HUES48 (cell line): ENCODE data around the gene ONECUT2.
"Not testable (repeated sequence)": the region's sequence is repeated elsewhere in the genome, so short reads cannot be mapped to it uniquely, and the experiment has no call there.

Source experiments
- H3K27ac ChIP-seq: one replicate; pipeline ENCODE4 v1.7.0; 2013; ENCODE audit warnings: low read depth, low read length, inconsistent platforms
- H3K27me3 ChIP-seq: 2 replicates; pipeline ENCODE4 v1.6.1; 2013; ENCODE audit warnings: mild to moderate bottlenecking, low read length; ENCODE audit not compliant: control insufficient read depth, insufficient read depth
- H3K36me3 ChIP-seq: 2 replicates; pipeline ENCODE4 v1.6.1; 2013; ENCODE audit warnings: low read length; ENCODE audit not compliant: control insufficient read depth, insufficient read depth
- H3K4me1 ChIP-seq: 2 replicates; pipeline ENCODE4 v1.6.1; 2013; ENCODE audit warnings: mild to moderate bottlenecking, low read length; ENCODE audit not compliant: control insufficient read depth, insufficient read depth
- H3K4me3 ChIP-seq: 2 replicates; pipeline ENCODE4 v1.5.1; 2013; ENCODE audit warnings: mild to moderate bottlenecking, low read depth, low read length
- H3K9ac ChIP-seq: 2 replicates; pipeline ENCODE4 v1.6.1; 2013; ENCODE audit warnings: mild to moderate bottlenecking, low read depth, low read length, moderate library complexity
- H3K9me3 ChIP-seq: 2 replicates; pipeline ENCODE4 v1.6.1; 2013; ENCODE audit warnings: low read length; ENCODE audit not compliant: control insufficient read depth, insufficient read depth

Gene ONECUT2

GRCh38 chr18:57434536-57435494 is at the start of gene ONECUT2:
Gene ONECUT2 (plus strand): TSS chr18:57435374. CDS start chr18:57435717, 343 bp downstream.
- Histone ChIP-seq H3K27me3 (peaks cover 93% of the 10 kb centered on the region), H3K4me3 (peak within 1 kb of the TSS; percentile 76), H3K9me3 (no peaks in the 10 kb centered on the region), H3K4me1 (peaks cover 73% of the 10 kb centered on the region), H3K27ac (no peak within 1 kb of the TSS), H3K36me3 (no peaks in the 10 kb centered on the region), H3K9ac (no peak within 1 kb of the TSS)

- Histone ChIP-seq H3K36me3 (no peaks in the 10 kb centered on the region), H3K9me3 (no peaks in the 10 kb centered on the region), H3K27ac (no peak overlapping the region), H3K27me3 (no peaks in the 10 kb centered on the region), H3K9ac (no peak overlapping the region), H3K4me3 (no peak overlapping the region), H3K4me1 (peaks cover 6% of the 10 kb centered on the region; the same call in 1 of the 2 replicates)
Observed at GRCh38 chr18:57389271-57389670, 45.9 kb upstream of the ONECUT2 start.

GRCh38 chr18:57390044-57390443 is 45.1 kb upstream of the ONECUT2 start:
- Histone ChIP-seq H3K27ac (no peak overlapping the region), H3K4me3 (no peak overlapping the region), H3K4me1 (no peaks in the 10 kb centered on the region), H3K36me3 (no peaks in the 10 kb centered on the region), H3K27me3 (no peaks in the 10 kb centered on the region), H3K9ac (no peak overlapping the region), H3K9me3 (no peaks in the 10 kb centered on the region)

GRCh38 chr18:57394749-57395148 is 40.4 kb upstream of the ONECUT2 start:
- not testable (repeated sequence) for H3K36me3 ChIP-seq, H3K27ac ChIP-seq, H3K4me1 ChIP-seq, H3K4me3 ChIP-seq, H3K9me3 ChIP-seq, H3K27me3 ChIP-seq, H3K9ac ChIP-seq

GRCh38 chr18:57396831-57397230 is 38.3 kb upstream of the ONECUT2 start:
- H3K36me3 ChIP-seq, H3K9me3 ChIP-seq, H3K4me1 ChIP-seq, H3K27ac ChIP-seq, H3K27me3 ChIP-seq, H3K4me3 ChIP-seq, H3K9ac ChIP-seq: not testable (repeated sequence)

- Histone ChIP-seq H3K9ac (no peak overlapping the region), H3K36me3 (no peaks in the 10 kb centered on the region), H3K9me3 (no peaks in the 10 kb centered on the region), H3K27me3 (0 out of 2 replicates have a peak, but pooled peaks cover 4% of the 10 kb centered on the region), H3K27ac (no peak overlapping the region), H3K4me1 (no peaks in the 10 kb centered on the region), H3K4me3 (no peak overlapping the region)
Observed at GRCh38 chr18:57397440-57398132, 37.6 kb upstream of the ONECUT2 start.

- Histone ChIP-seq H3K9ac (no peak overlapping the region), H3K27ac (no peak overlapping the region), H3K4me3 (no peak overlapping the region), H3K4me1 (no peaks in the 10 kb centered on the region), H3K36me3 (no peaks in the 10 kb centered on the region), H3K27me3 (peaks cover 4% of the 10 kb centered on the region; the same call in 1 of the 2 replicates), H3K9me3 (no peaks in the 10 kb centered on the region)
Observed at GRCh38 chr18:57404345-57404744, 30.8 kb upstream of the ONECUT2 start.

- H3K27me3 ChIP-seq, result no peaks in the 10 kb centered on the region; the same call in 1 of the 2 replicates
- H3K27ac ChIP-seq, result no peak overlapping the region
- H3K4me3 ChIP-seq, result no peak overlapping the region
- H3K9ac ChIP-seq, result no peak overlapping the region
- H3K9me3 ChIP-seq, result no peaks in the 10 kb centered on the region
- no peaks in the 10 kb centered on the region for H3K36me3 ChIP-seq
- no peaks in the 10 kb centered on the region for H3K4me1 ChIP-seq
Observed at GRCh38 chr18:57409650-57410049, 25.5 kb upstream of the ONECUT2 start.

- Histone ChIP-seq H3K36me3 (no peaks in the 10 kb centered on the region), H3K9ac (no peak overlapping the region), H3K27ac (no peak overlapping the region), H3K27me3 (no peaks in the 10 kb centered on the region; the same call in 1 of the 2 replicates), H3K4me3 (no peak overlapping the region), H3K9me3 (no peaks in the 10 kb centered on the region), H3K4me1 (no peaks in the 10 kb centered on the region)
Observed at GRCh38 chr18:57410749-57411148, 24.4 kb upstream of the ONECUT2 start.

- no peaks in the 10 kb centered on the region for H3K4me1 ChIP-seq
- no peaks in the 10 kb centered on the region for H3K27me3 ChIP-seq
- no peak overlapping the region for H3K4me3 ChIP-seq
- no peaks in the 10 kb centered on the region for H3K36me3 ChIP-seq
- H3K27ac ChIP-seq, result no peak overlapping the region
- H3K9me3 ChIP-seq, result no peaks in the 10 kb centered on the region
- H3K9ac ChIP-seq, result no peak overlapping the region
Observed at GRCh38 chr18:57416542-57416941, 18.6 kb upstream of the ONECUT2 start.

GRCh38 chr18:57422313-57422872 is 12.8 kb upstream of the ONECUT2 start:
- H3K4me3 ChIP-seq, result no peak overlapping the region
- H3K27me3 ChIP-seq, result peaks cover 32% of the 10 kb centered on the region
- no peak overlapping the region for H3K9ac ChIP-seq
- H3K27ac ChIP-seq, result no peak overlapping the region
- no peaks in the 10 kb centered on the region for H3K36me3 ChIP-seq
- H3K9me3 ChIP-seq, result no peaks in the 10 kb centered on the region
- peaks cover 3% of the 10 kb centered on the region; the same call in 1 of the 2 replicates for H3K4me1 ChIP-seq
